Cerebellar nuclear complex (tissue), 1 donor: Measurements from ENCODE around the gene TFDP1.
A peak's percentile ranks its signal among the peaks of the same experiment; 100 is the strongest.
"Not testable (repeated sequence)": the region's sequence is repeated elsewhere in the genome, so short reads cannot be mapped to it uniquely, and the experiment has no call there.

Experiments
- DNase-seq, 2 experiments: peaks; one replicate each; lab custom pipeline; 2025; lab: John Stamatoyannopoulos, UW

TFDP1 gene

DNA sequence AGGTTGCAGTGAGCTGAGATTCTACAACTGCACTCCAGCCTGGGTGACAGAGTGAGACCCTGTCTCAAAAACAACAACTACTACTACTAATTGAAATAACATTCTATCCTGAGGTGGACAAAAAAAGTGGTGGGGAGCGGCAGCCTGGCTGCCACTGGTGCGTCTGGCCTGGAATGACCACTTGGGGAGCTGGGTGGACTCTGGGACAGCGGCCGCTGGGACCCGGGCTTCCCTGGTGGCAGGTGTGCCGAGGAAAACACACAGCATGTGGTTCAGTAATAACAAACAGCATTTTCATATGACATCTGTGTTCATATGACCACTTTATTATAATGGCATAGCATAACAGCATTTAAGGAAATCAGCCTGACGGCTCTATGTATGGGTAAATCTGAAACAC, 33.9 kb downstream of the TFDP1 start:
- no peak for DNase-seq

DNA sequence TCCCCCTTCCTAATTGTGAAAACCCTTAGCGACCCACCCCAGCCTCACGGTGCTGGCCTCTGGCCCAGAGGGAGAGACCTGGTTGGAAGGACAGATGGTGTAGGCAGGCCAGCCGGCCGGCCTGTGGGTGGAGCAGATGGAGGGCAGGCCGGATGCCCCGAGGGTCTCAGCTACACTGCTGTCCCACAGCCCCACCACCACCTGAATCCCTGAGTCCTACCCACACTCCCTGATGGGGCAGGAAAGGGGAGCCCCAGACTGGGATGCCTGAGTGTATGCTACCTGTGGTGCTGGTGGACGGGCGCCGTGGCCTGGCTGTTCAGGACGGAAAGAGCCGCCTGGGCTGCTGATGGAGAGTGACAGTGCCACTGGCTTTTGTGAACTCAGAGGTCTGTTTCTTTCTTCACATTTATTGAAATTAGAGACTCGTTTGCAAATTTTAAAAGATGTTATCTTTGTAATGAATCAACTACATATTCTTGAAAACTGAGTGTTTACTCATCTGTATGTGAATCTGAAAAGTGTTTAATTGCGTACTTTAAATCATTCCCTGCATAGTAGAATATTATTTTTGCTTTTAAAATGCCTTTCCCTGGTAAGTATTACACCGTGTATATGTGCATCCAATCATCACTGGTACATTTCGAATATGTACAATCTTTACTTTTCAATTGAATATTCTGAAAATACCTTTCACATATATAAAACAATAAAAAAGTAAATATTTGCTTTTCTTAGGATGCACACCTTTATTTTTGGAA, 35.7 kb downstream of the TFDP1 start:
- no peak for DNase-seq

DNA sequence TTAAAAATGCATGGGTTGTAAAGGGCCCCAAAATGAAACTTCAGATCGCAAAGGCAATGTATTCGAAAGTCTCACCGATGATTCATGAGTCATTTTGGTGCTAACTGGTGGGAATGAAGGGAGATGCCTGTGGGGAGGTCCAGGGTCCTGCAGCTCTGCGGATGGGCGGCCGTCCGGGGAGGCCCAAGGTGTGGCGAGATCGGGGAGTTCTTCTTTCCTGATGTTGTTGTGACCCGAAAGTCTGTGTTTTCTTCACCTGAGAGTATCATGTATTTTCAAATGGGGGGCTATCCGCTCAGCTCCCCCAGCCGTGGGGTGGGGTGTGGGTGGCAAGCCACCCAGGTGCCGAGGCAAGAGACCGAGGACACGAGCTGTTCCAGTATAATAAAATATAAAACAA, 36.5 kb downstream of the TFDP1 start:
- DNase-seq, result no peak

DNA sequence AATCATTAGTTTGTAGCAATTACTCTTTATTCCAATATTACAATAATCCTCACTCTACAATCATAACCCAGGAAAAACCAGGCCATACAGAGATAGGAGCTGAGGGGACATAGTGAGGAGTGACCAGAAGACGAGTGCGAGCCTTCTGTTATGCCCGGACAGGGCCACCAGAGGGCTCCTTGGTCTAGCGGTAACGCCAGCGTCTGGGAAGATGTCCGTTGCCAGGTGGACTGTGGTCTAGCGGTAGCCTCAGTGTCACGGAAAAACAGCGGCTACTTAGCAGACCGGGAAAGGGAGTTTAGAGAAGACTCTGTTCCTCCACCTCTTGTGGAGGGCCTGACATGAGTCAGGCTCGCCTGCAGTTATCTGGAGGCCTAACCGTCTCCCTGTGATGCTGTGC, 36.9 kb downstream of the TFDP1 start:
- peak in 1 of 2 experiments; percentile 53 for DNase-seq

DNA sequence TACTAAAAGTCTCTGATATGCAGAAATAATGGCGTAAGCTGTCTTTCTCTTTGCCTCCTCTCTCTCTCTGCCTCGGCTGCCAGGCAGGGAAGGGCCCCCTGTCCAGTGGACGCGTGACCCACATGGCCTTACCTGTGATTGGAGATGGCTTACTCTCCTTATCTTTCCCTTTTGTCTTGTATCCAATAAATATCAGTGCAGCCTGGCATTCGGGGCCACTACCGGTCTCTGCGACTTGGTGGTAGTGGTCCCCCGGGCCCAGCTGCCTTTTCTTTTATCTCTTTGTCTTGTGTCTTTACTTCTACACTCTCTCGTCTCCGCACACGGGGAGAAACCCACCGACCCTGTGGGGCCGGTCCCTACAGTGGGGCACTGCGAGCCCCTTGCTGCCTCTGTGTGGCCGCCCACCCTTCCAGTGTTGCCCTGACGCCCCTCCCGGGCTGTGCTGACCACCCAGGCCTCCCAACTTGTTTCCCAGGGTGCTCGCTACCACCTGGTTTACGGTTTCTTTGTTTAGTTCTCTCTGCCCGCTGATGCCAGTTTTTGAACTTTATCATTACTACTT, 37.5 kb downstream of the TFDP1 start:
- DNase-seq, result not testable (repeated sequence)

DNA sequence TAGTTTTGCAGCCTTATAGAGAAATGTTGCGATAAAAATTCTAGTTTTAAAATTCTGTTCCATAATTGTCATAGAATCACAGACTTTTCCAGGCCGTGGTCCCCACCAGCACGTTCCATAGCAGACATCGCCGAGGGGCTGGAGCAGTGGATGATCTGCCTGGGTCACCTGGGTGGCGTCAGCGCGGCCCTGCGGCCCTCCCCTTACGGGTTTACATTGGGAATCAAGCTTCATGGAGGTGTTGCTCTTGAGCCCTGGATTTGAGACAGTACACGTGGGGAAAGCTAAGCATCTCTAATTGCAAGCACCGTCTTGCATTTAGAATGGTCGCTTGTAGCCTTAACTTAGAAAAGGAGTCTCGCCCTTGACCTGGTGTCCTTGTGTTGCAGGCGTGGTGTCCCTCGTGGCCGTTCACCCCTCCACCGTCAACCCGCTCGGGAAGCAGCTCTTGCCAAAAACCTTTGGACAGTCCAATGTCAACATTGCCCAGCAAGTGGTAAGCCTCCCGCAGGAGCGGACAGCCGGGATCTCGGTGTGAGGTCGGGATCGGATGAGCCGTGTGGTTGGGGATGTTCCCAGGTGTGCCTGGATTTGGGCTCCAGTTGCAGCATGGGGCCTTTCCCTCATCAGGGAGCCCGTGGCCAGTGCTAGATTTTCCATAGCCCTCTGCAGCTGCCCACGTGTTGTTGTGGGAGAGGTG, 38.4 kb downstream of the TFDP1 start:
- no peak for DNase-seq

DNA sequence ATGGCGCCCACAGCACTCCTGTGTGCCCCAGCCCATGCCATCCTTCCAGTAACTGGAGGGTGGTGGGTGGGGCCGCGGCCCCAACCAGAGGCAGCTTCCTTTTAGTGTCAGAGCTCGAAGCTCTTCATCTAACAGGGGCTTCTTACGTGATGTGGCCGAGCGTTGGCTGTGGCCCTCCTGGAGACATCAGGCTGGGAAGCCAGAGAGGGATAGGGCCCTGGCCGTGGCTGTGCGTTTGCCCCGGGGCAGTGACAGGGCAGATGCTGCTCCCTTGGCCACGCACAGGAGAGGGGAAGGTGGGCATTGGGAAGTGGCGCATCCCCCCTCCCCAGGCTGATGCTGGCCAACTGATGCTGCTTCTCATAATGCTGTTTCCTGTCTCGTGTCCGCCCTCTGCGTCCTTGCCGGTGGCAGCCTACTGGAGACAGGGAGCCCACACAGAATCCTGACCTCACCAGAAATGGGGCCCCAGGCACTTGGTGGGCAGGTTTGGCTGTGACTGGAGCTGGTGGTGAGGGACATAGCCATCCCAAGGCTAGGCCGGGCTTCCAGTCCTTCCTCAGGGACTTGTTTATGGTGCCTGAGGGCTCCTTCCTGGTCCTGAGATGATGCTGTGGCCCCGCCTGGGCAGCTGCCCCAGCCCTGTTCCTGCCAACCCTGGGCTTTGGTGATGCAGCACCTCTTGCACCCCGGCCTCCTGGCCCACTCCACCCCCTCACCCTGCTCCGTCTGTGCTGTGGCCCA, 39.1 kb downstream of the TFDP1 start:
- no peak for DNase-seq

DNA sequence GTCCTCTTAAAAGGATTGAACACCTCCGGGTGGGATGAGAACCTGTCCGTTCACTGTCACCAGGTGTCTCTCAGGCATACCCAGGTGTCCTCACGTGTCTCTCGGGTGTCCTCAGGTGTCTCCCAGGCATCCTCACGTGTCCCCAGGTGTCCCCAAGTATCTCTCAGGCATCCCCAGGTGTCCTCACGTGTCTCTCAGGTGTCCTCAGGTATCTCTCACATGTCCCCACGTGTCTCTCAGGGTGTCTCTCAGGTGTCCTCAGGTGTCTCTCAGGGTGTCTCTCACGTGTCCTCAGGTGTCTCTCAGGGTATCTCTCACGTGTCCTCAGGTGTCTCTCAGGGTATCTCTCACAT, 39.7 kb downstream of the TFDP1 start:
- no peak for DNase-seq

DNA sequence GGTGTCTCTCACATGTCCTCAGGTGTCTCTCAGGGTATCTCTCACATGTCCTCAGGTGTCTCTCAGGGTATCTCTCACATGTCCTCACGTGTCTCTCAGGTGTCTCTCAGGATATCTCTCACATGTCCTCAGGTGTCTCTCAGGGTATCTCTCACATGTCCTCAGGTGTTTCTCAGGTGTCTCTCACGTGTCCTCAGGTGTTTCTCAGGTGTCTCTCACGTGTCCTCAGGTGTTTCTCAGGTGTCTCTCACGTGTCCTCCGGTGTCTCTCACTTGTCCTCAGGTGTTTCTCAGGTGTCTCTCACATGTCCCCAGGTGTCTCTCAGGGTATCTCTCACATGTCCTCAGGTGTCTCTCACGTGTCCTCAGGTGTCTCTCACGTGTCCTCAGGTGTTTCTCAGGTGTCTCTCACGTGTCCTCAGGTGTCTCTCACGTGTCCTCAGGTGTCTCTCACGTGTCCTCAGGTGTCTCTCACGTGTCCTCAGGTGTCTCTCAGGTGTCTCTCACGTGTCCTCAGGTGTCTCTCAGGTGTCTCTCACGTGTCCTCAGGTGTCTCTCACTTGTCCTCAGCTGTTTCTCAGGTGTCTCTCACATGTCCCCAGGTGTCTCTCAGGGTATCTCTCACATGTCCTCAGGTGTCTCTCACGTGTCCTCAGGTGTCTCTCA, 40.2 kb downstream of the TFDP1 start:
- not testable (repeated sequence) for DNase-seq

DNA sequence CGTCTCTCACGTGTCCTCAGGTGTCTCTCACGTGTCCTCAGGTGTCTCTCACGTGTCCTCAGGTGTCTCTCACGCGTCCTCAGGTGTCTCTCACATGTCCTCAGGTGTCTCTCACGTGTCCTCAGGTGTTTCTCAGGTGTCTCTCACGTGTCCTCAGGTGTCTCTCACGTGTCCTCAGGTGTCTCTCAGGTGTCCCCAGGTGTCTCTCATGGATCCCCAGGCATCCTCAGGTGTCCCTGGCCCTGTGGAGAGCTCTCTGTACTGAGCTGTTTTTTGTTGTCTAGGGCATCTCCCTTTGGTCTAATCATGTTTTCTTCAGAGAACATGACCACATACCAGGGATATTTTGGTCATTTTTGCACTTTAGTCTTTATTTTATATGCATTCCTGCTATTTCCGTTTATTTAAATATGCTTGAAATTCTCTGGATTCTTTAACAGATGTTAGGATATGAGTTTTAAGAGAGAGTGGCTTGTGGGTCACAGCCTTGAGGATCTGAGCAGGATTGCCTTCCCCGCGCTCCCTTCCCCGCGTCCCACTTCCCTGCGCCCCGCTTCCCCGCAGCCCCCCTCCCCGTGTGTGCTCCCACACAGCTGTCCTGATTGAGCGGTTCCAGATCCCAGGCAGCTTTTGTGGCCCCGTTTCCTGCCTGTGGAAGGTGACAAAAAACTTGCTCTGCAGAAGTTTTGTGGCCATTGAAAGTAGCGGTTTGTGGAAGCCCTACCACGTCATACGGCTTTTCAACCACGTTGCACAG, 41.6 kb downstream of the TFDP1 start:
- no peak for DNase-seq

DNA sequence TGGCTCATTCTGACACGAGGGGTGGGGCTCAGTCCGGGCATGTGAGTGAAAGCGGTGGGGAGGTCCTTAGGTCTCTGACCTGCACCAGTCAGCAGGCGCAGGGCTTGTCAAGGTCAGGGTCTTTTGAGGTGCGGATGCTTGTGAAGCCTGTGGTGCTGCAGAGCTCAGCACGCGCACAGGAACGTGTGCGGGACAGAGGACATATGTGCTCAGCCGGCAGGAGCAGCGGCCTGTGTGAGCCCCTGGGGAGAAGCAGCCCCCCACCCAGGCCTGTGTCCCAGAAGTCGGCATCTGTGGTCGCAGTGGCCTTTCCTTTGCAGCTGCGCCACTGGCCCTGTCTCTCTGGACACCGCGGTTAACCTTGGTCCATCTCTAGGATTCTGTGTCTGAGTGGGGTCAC, 42.6 kb downstream of the TFDP1 start:
- no peak for DNase-seq

DNA sequence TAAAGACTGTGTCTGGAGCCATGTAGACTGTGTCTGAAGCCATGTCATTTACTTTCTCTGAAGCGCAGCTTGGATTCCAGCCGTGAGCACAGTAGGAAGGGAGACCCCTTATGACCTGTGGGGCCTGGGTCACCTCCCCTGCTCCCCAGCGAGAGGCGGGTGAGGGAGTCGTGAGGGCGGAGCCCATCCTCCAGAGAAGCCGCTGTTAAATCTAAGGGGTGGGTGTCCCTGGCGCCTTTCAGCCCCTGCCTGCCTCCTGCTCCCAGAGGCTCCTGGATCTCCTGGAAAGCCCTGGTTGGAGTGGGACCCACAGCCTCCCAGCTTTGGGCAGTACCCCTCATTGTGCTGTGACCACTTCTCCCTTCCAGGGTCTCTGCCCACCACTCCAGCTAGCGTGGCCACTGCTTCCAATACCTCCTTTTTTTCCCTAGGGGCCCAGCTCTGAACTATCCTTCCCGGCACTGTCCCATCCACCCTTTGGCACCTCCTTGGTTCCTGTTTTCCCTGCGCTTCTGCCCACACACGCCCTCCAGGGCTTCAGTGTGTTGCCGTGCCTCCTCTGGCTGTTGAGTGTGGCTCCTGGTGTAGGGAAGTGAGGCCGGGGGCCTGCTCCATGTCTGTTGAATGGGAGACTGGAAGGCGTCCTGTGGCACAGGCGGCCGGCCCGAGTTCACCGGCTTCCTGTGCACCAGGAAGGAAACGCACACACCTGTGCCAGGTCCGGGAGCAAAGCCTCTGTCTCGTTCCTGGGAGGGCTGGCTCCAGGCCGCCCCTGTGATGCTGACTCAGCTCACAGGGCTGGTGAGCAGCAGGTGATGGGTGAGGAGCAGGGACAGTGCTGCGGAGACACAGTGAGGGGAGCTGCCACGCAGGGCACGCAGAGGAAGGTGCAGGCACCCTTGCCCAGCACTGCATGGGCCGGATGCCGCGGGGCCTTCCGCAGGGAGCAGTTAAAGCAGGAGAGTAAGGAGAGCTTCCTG, 44.0 kb downstream of the TFDP1 start:
- no peak for DNase-seq

DNA sequence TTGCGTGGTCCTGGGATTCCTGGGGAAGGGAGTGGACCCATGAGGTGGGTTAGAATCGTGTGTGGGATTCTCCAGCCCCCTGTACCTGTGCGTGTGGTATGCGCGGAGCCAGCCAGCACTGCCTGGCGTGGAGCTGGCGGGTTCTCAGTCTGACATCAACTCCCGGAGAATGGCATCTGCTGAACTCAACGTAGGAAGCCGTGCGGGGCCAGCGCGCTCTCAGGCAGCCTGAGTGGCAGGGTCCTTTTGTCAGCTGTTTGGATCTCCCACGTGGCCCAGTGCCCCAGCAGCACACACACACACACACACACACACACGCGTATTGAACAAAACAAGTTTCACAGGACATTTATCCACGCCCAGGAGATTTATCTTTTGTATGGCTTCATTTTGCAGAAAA, 45.3 kb downstream of the TFDP1 start:
- no peak for DNase-seq

DNA sequence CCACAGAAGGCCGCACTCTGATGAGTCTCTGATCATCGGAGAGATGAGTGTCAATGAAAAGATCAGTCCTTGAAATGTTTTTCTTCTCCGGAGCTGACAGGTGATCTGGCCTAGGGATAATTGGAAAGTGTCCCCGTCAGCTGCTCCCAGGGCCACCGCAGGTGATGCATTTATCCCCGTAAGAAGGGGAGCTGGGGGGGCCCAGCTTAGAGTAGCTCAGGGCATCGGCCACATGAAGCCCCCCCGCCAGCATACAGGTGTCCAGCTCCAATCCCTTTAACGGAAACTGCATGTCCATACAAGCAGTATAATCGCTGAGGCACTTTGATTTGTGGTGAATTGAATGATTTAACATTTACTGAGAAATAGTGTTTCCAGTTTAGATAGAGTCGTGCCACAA, 45.7 kb downstream of the TFDP1 start:
- no peak for DNase-seq

DNA sequence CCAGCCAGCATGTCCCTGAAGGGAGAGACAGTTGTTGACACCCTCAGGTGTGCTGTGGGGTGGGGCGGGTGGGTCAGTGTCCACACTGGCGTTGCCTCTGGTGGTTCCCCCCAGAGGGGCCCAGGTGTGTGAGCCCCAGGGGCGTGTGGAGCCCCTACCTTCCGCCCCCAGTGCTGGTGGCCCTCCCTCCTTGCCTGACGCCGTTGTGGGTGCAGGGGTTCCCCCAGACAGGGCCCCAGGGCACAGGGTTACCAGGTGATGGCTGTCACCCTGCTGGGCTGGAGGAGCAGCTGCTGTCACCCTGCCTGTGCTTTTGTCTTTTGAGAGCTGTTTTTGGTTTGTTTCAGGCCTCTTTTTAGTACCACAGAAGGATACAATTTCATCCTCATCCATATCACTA, 46.3 kb downstream of the TFDP1 start:
- DNase-seq, result no peak

DNA sequence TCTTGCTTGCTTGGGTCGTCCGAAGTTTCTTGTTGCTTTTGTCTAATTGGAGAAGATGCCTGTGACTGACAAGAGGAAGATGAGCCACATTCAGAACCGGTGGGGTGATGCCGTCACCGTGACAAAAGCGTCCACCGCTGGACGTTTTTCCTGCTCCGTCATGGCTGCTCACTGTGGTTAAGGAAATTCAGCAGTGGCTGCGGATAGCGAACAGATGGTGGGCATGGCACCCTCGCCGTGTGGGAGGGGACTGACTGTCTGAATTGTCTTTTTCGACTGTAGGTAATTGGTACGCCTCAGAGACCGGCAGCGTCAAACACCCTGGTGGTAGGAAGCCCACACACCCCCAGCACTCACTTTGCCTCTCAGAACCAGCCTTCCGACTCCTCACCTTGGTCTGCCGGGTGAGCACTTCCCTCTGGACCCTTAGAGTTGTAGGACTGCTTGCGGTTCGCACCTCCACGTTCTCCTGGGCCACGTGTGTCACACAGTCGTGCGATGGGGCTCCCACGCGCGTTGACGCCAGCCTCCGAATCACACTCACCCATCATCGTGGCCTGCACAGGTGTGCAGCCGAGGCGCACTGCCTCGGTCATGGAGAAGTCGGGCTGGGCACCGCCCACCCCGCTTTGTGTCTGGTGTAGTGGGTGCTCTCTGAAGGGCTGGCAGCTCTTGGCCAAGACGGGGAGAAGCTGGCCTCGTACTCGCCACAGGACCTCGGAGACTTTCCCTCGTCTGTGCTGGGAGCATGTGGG, 47.0 kb downstream of the TFDP1 start:
- no peak for DNase-seq

DNA sequence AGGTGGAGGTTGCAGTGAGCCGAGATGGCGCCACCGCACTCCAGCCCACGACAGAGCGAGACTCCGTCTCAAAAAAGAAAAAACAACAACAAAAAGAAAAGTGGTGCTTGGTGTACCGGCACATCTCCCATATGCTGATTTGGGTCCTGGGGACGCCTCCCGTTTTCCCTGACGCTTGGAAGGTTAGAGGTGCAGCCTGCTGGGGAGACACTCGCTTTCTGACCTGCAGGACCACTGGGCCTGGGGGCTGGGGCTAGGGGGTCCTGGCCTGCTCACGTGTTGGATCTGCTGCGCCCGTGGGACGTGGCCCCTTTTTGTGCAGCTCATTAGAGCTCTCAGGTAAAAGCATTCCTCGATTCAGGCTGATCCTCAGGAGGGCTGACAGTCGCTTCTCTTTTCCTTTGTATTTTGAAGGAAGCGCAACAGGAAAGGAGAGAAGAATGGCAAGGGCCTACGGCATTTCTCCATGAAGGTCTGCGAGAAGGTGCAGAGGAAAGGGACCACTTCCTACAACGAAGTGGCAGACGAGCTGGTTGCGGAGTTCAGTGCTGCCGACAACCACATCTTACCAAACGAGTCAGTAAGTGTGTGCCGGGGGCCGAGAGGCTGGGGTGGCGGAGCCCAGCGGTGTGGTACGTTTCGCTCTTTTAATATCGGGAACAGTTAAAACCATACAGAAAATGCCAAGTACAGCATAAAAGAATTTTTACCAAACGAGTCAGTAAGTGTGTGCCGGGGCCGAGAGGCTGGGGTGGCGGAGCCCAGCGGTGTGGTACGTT, 48.3 kb downstream of the TFDP1 start:
- no peak for DNase-seq

DNA sequence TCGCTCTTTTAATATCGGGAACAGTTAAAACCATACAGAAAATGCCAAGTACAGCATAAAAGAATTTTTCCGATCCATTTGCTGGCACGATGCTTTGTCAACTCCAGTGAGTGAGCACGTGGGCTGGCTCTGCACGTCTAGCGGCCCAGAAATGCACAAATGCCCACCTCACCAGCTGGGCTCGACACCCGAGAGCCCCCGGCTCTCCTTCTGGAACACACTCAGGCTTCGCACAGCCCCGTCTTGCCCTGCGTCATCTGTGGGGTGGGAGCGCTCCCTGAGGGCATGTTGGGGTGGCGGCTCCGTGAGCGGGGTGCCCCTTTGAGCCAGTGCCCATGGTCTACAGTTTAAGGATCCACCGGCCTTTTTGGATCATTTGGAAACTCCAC, 48.9 kb downstream of the TFDP1 start:
- no peak for DNase-seq
